NCI-H2081 (cell line): ENCODE measurements around the gene LGALS3BP.
"Not testable (repeated sequence)": the region's sequence is repeated elsewhere in the genome, so short reads cannot be mapped to it uniquely, and the experiment has no call there.

Source experiments
- DNase-seq, 2 experiments: peaks; one replicate each; lab custom pipeline; 2025; lab: John Stamatoyannopoulos, UW

The LGALS3BP gene

GRCh38 chr17:78979780-78980623 is at the start of gene LGALS3BP:
Gene LGALS3BP (minus strand): TSS chr17:78979923. CDS start chr17:78977191, 2,732 bp downstream.
- DNase-seq = peak; percentile 95 to 97

DNA sequence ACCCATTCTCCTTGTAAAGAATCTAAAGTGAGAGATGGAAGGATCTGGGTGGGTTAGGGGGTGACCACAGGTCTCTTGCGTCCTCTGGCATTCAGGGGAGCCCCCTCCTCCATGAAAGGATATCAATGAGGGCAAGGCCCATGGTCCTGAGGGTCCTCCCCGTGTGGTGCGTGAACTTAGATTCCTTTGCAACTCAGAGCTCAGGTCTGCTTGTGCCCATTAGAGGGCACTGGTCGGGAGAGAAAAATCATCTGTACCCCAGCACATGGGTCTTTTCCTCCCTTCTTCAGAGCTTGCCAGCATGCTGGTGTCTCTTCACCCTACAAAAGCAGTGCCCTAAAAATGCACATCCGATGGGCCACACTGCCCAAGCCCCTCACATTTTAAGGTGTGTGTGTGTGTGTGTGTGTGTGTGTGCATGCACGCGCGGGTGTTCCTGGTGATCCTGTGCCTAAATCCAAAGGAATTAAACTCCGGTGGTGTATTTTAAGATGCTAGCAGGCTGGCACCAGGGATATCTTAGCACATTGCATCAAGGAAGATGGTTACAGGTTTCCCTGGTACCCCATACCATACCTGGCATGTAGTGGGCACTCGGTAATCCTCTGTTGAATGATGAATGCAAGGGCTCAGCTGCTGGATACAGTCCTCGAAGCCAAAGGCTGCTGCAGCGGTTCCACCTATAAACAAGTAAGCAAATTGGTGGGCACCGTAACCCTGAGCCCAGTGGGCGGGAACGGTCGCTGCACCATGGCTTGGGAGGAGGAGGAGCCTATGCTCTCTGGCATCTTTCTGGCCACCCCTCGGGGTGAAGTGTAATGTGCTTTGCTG is 49.0 kb upstream of the LGALS3BP start:
- no peak for DNase-seq

GRCh38 chr17:79027925-79028491 is 48.3 kb upstream of the LGALS3BP start:
- no peak for DNase-seq

DNA sequence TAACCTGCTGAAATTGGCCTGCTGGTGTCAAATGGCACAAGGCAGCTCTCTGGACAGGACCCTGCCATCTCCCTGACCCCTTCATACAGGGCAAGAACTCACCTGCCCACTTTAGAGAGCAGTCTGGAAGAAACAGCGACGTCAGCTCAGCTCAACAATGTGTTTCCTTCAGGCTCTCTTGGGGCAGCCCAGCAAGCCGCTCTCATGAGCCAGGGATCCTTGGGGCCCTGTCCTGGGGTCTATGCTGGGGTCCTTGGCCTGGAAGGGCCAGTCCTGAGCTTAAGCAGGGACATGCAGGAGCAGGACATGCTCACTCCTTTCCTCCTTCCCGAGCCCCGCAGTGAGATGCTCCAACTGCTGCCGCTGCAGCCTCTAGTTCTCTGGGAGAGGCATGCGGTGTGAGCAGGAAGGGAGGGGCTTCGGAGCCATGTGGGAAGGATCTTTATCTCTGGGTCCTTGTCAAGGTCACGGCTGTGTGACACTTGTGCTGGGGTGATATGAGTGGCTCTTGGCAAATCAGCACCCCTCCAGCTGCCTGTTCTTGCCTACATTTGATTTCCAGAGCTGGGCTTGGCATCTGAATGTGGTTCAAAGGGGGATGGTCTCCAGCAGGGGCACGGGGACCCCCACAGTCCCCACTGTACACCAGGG is 47.7 kb upstream of the LGALS3BP start:
- DNase-seq = no peak

GRCh38 chr17:79026376-79027273 is 46.9 kb upstream of the LGALS3BP start:
- peak; percentile 41 to 60 for DNase-seq

- DNase-seq = no peak
Observed at GRCh38 chr17:79024901-79025737, 45.4 kb upstream of the LGALS3BP start.

DNA sequence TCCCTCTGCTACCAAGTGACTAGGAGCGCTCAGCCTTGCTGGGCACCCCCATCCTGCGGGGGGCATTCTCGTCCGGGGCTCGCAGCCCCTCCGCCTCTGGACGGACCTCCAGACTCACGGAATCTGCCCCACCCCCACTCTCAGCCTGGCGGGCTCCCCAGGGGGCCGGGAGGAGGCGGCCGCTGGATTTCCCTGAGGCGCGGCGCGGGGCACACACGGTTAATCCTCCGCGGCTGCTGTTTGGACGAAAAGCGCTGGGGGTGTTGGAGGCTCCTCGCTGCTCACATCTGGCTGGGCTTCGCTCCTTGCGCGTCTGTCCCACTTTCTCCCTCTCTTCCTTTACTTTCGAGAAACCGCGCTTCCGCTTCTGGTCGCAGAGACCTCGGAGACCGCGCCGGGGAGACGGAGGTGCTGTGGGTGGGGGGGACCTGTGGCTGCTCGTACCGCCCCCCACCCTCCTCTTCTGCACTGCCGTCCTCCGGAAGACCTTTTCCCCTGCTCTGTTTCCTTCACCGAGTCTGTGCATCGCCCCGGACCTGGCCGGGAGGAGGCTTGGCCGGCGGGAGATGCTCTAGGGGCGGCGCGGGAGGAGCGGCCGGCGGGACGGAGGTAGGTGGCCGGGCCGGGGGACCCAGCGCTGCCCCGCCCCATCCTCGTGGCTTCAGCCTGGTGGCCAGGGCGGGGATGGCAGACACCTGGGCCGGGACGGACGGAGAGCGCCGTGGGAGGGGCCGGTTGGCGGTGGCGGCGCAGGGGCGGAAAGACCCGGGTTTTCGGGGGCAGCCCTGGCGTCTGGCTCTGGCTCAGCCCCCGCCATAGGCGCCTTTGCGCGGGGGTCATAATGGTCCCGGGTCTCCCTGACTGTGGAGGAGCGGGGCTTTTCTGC is 44.4 kb upstream of the LGALS3BP start, which contains the start of gene C1QTNF1:
Gene C1QTNF1 (plus strand): TSS at position 284 of the 886 bp plus-strand sequence. CDS start 19,800 bp downstream, outside the sequence.
- no peak for DNase-seq

GRCh38 chr17:79023180-79023705 is 43.5 kb upstream of the LGALS3BP start:
- DNase-seq = no peak

GRCh38 chr17:79022507-79022991 is 42.8 kb upstream of the LGALS3BP start:
- no peak for DNase-seq

GRCh38 chr17:79021929-79022328 is 42.2 kb upstream of the LGALS3BP start:
- DNase-seq = not testable (repeated sequence)

DNA sequence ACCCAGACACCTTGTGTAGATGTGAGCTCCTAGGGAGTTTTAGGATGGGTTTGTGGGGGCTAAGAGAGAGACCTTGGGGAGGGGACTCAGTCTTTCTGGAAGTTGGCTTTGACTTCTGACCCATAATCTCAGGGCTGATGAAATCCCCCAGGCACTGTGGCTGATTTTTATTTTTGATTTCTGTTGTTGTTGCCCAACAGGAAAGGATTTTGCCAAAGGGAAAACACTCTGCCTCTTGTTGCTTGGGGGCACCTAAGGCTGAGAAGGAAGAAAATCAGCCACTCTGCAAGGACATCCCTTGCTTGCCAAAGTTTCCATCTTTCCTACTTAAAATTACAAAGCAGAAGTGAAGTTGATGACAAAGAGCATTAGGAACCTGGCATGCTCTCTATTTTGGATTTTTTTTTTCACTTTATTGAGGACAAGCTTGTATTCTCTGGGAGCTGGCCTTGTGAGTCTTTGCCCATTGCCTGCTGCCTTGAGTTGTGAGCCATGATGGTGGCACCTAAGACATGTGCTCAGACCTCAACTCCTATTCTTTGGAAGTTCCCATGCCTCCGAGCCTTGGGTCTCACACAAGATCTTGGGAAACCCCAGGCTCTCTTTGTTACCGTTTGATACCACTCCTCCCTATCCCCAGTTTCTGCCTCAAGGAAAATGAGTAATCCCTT is 41.0 kb upstream of the LGALS3BP start:
- DNase-seq = no peak

DNA sequence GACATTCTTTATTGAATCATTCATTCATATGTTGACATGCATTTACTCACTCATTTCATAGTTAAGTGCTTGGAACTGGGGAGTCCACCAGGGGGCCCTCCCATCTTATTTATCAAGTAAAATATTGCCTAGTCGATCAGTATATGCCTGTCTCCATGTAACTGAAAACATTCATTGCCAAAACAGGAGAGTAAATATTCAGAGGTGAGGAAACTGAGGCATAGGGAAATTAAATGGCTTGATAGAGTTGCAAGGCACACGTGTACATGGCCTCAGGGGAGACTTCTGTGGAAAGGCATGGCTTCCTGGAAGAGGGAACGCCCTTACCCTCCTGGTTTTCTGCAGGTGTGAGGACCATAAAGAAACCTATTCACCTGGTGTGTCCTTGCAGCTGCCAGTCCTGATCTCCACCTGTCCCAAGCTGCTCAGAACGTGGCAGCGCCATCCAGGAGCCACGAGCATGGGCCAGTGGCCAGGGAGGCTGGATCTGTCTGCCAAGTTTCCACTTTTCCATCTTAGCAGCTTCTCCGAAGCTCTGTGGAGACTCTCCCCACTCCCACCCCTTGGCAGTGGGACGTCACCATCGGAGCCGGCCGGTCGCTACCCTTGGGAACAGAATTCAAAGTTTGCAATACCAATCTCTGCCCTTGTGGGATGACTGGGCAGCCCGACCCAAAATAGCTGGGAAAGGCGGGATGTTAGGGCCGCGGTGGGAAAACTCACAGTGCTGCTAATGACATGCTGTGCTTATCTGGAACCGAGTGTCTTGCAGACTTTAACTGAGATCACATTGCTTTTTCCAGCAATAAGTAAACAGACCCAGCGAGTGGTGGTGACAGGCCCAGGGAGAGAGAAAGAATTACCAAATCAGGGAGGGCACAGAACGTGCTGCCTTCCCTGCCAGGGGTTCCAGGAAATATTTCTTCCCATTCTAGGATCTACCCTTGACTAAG is 40.2 kb upstream of the LGALS3BP start:
- peak; percentile 29 to 66 for DNase-seq

DNA sequence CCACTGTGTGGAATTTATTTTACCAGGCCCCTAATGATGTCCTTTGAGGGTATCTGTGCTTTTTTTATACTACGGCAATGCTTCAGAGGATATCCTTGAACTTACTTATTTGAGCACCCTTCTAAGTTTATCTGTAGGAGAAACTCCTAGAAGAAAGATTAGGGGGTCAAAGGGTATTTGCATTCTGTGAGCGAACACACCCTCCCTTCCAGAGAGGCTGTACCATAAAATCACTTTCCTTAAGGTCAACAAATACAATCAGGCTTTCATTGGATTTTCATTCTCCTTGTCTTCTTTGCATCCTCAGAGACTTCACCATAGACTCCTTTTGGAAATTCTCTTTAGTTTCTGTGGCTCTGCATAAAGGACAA is 39.5 kb upstream of the LGALS3BP start:
- DNase-seq = no peak

DNA sequence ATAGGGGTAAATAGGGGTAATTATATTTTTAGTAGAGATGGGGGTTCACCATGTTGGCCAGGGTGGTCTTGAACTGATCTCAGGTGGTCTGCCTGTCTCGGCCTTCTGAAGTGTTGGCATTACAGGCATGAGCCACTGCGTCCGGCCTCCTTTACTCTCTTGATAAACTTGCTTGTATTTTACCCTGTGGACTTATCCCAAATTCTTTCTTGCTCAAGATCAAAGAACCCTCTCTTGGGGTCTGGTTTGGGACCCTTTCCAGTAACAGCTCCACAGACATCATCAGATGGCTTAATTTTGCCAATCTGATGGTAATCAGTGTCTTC is 38.6 kb upstream of the LGALS3BP start:
- no peak for DNase-seq

DNA sequence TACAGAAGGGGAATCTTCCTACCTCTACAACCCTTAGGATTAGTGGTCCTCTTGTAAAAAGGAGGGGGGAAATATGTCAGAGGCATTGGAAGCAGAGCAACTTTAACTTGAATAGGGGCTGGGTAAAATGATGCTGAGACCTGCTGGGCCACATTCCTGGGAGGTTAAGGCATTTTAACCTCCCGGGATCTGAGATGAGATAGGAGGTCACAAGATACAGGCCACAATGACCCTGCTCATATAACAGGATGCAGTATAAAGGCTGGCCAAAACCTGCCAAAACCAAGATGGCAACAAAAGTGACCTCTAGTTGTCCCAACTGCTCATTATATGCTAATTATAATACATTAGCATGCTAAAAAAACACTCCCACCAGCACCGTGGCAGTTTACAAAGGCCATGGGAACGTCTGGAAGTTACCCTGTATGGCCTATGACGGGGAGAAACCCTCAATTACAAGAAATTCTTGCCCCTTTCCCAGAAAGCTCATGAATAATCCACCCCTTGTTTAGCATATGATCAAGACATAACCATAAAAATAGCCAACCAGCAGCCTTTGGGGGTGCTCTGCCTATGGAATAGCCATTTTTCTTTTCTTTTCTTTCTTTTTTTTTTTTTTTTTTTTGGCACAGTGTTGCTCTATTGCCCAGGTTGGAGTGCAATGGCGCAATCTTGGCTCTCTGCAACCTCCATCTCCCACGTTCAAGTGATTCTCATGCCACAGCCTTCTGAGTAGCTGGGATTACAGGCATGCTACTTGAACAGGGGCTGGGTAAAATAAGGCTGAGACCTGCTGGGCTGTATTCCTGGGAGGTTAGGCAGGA is 38.0 kb upstream of the LGALS3BP start:
- no peak for DNase-seq

GRCh38 chr17:79014158-79014758 is 34.5 kb upstream of the LGALS3BP start:
- no peak for DNase-seq
